ENCODE results near the gene GRID2. TPM values are rescaled to one million over a fixed set of nuclear protein-coding genes. Genes with fewer than 3 reads are reported as not detected.

The GRID2 gene
- total RNA-seq, 1 donor, result not detected

GRCh38 chr4:93532234-93532633 lies 1228.5 kb downstream of the GRID2 start:
- no peak for DNase-seq (ENCODE audit: insufficient read length, low spot score, missing footprints)
- H4K20me1 ChIP-seq (ENCODE audit: insufficient read depth, low read length), result no peaks in the 10 kb centered on the region
- H3K4me3 ChIP-seq (ENCODE audit: insufficient read depth, low read length), result no peak overlapping the region
- TF ChIP-seq, protein P1, sequence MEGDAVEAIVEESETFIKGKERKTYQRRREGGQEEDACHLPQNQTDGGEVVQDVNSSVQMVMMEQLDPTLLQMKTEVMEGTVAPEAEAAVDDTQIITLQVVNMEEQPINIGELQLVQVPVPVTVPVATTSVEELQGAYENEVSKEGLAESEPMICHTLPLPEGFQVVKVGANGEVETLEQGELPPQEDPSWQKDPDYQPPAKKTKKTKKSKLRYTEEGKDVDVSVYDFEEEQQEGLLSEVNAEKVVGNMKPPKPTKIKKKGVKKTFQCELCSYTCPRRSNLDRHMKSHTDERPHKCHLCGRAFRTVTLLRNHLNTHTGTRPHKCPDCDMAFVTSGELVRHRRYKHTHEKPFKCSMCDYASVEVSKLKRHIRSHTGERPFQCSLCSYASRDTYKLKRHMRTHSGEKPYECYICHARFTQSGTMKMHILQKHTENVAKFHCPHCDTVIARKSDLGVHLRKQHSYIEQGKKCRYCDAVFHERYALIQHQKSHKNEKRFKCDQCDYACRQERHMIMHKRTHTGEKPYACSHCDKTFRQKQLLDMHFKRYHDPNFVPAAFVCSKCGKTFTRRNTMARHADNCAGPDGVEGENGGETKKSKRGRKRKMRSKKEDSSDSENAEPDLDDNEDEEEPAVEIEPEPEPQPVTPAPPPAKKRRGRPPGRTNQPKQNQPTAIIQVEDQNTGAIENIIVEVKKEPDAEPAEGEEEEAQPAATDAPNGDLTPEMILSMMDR (IDR thresholded peaks at IDR 0.05; ENCODE audit: extremely low read depth, low read depth, low read length), result no peak
- no peaks in the 10 kb centered on the region for H3K79me2 ChIP-seq (ENCODE audit: insufficient read depth, low read length)
- no peak overlapping the region for H3K4me2 ChIP-seq (ENCODE audit: insufficient read depth, low read length)
- H3K9me3 ChIP-seq (ENCODE audit: low read depth, low read length), result peaks cover 2% of the 10 kb centered on the region
- no peaks in the 10 kb centered on the region for H3K36me3 ChIP-seq (ENCODE audit: insufficient read depth, low read length)
- H3K4me1 ChIP-seq (ENCODE audit: insufficient read depth, low read length), result no peaks in the 10 kb centered on the region
- H3K27me3 ChIP-seq (ENCODE audit: insufficient read depth, low read length), result no peaks in the 10 kb centered on the region
- H3K27ac ChIP-seq (ENCODE audit: low read depth, low read length), result no peak overlapping the region
- no peak overlapping the region for H2AFZ ChIP-seq (ENCODE audit: low read length)

- H3K79me2 ChIP-seq (ENCODE audit: insufficient read depth, low read length), result no peaks in the 10 kb centered on the region
- H3K9me3 ChIP-seq (ENCODE audit: low read depth, low read length), result no peaks in the 10 kb centered on the region
- H3K36me3 ChIP-seq (ENCODE audit: insufficient read depth, low read length), result no peaks in the 10 kb centered on the region
- H3K4me3 ChIP-seq (ENCODE audit: insufficient read depth, low read length), result no peak overlapping the region
- no peaks in the 10 kb centered on the region for H3K4me1 ChIP-seq (ENCODE audit: insufficient read depth, low read length)
- DNase-seq (ENCODE audit: insufficient read length, low spot score, missing footprints), result no peak
- H3K27ac ChIP-seq (ENCODE audit: low read depth, low read length), result no peak overlapping the region
- no peaks in the 10 kb centered on the region for H4K20me1 ChIP-seq (ENCODE audit: insufficient read depth, low read length)
- no peak overlapping the region for H2AFZ ChIP-seq (ENCODE audit: low read length)
- TF ChIP-seq, protein P1 (IDR thresholded peaks at IDR 0.05; ENCODE audit: extremely low read depth, low read depth, low read length), result no peak
- H3K27me3 ChIP-seq (ENCODE audit: insufficient read depth, low read length), result no peaks in the 10 kb centered on the region
- H3K4me2 ChIP-seq (ENCODE audit: insufficient read depth, low read length), result no peak overlapping the region
Observed at GRCh38 chr4:93540562-93540961, 1236.8 kb downstream of the GRID2 start.

GRCh38 chr4:93561842-93562241 lies 1258.1 kb downstream of the GRID2 start:
- no peak overlapping the region for H3K27ac ChIP-seq (ENCODE audit: low read depth, low read length)
- no peak overlapping the region for H3K4me2 ChIP-seq (ENCODE audit: insufficient read depth, low read length)
- no peaks in the 10 kb centered on the region for H3K79me2 ChIP-seq (ENCODE audit: insufficient read depth, low read length)
- H3K9me3 ChIP-seq (ENCODE audit: low read depth, low read length), result no peaks in the 10 kb centered on the region
- H2AFZ ChIP-seq (ENCODE audit: low read length), result no peak overlapping the region
- H4K20me1 ChIP-seq (ENCODE audit: insufficient read depth, low read length), result no peaks in the 10 kb centered on the region
- H3K27me3 ChIP-seq (ENCODE audit: insufficient read depth, low read length), result no peaks in the 10 kb centered on the region
- H3K4me3 ChIP-seq (ENCODE audit: insufficient read depth, low read length), result no peak overlapping the region
- H3K4me1 ChIP-seq (ENCODE audit: insufficient read depth, low read length), result no peaks in the 10 kb centered on the region
- TF ChIP-seq, protein P1 (IDR thresholded peaks at IDR 0.05; ENCODE audit: extremely low read depth, low read depth, low read length), result no peak
- no peak for DNase-seq (ENCODE audit: insufficient read length, low spot score, missing footprints)
- no peaks in the 10 kb centered on the region for H3K36me3 ChIP-seq (ENCODE audit: insufficient read depth, low read length)

DNA sequence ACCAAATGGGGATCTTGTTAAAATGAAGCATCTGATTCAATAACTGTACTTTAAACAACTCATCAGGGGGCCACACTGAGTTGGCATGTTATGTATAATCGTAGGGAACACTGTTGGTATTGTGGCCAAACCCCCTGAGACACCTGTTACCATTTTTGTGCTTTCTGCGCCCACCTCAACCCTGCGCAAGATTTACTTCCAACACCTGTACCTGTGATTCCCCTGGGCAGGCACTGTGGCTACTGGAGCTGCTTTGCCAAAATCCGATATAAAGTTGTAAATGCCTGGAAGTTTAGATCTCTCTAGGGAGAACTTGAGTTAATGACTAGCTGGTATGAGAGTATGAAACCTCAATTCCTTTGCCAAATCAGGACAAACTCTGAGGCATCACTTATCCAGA lies 1265.0 kb downstream of the GRID2 start:
- TF ChIP-seq, protein P1 (IDR thresholded peaks at IDR 0.05; ENCODE audit: extremely low read depth, low read depth, low read length), result no peak
- Histone ChIP-seq H3K27ac (ENCODE audit: low read depth, low read length) (no peak overlapping the region), H3K9me3 (ENCODE audit: low read depth, low read length) (no peaks in the 10 kb centered on the region), H3K4me2 (ENCODE audit: insufficient read depth, low read length) (no peak overlapping the region), H3K4me3 (ENCODE audit: insufficient read depth, low read length) (no peak overlapping the region), H3K27me3 (ENCODE audit: insufficient read depth, low read length) (no peaks in the 10 kb centered on the region), H2AFZ (ENCODE audit: low read length) (no peak overlapping the region), H3K4me1 (ENCODE audit: insufficient read depth, low read length) (no peaks in the 10 kb centered on the region), H4K20me1 (ENCODE audit: insufficient read depth, low read length) (no peaks in the 10 kb centered on the region), H3K36me3 (ENCODE audit: insufficient read depth, low read length) (no peaks in the 10 kb centered on the region), H3K79me2 (ENCODE audit: insufficient read depth, low read length) (no peaks in the 10 kb centered on the region)
- no peak for DNase-seq (ENCODE audit: insufficient read length, low spot score, missing footprints)
